H1 (cell line): Measurements from ENCODE around the gene DUSP10. TPM values are rescaled to one million over a fixed set of nuclear protein-coding genes. Genes with fewer than 3 reads are reported as not detected.

Experiments used
- ASH2L ChIP-seq: fragments of 200-600, 300-600 bp; sonication (generic); IDR thresholded peaks from one replicate; pipeline ENCODE4 v1.7.1; 2017; ENCODE audit warnings: low read length
- CHD7 ChIP-seq: fragments of 300-600 bp; sonication (generic); IDR thresholded peaks from 2 replicates; pipeline ENCODE4 v1.7.1; 2012; ENCODE audit warnings: low read length, moderate library complexity, mild to moderate bottlenecking, inconsistent platforms; ENCODE audit not compliant: insufficient replicate concordance
- FOSL1 ChIP-seq: IDR thresholded peaks from 2 replicates; pipeline ENCODE4 v1.6.1; 2011; ENCODE audit warnings: mild to moderate bottlenecking, low read depth, low read length, moderate library complexity; ENCODE audit not compliant: insufficient read depth
- MAFK ChIP-seq: IDR thresholded peaks from 2 replicates; pipeline ENCODE4 v1.6.1; 2012; ENCODE audit warnings: low read depth, mild to moderate bottlenecking, improper control_type of control experiment, low read length
- PHF8 ChIP-seq: fragments of 200-600 bp; sonication (generic); conservative IDR thresholded peaks from 2 replicates; pipeline ENCODE4 v1.7.1; 2012; ENCODE audit warnings: low read depth, mild to moderate bottlenecking, inconsistent platforms, low read length, moderate library complexity
- RAD21 ChIP-seq, 2 experiments: IDR thresholded peaks in 1 of 2; conservative IDR thresholded peaks in 1 of 2; 2 replicates each; pipeline ENCODE4 v1.6.1; 2011; ENCODE audit warnings: low read depth in 2 of 2, low read length in 2 of 2, improper control_type of control experiment in 1 of 2, inconsistent platforms in 1 of 2, mild to moderate bottlenecking in 1 of 2, moderate library complexity in 1 of 2
- SIRT6 ChIP-seq: IDR thresholded peaks from one replicate; pipeline ENCODE4 v1.7.1; 2012; ENCODE audit warnings: low read length, inconsistent platforms
- SIX5 ChIP-seq: IDR thresholded peaks from 2 replicates; pipeline ENCODE4 v1.6.1; 2011; ENCODE audit warnings: mild to moderate bottlenecking, low read depth, low read length
- SP4 ChIP-seq: IDR thresholded peaks from 2 replicates; pipeline ENCODE4 v1.6.1; 2012; ENCODE audit warnings: low read length, inconsistent platforms
- TAF7 ChIP-seq: optimal IDR thresholded peaks from 2 replicates; pipeline ENCODE3; 2011; ENCODE audit warnings: low read depth, mild to moderate bottlenecking, inconsistent platforms, low read length, moderate library complexity, borderline replicate concordance
- polyA plus RNA-seq, 7 experiments: library from polyadenylated mRNA; depleted of rRNA in 3 of 7; stranded (reverse) in 5 of 7; unstranded in 2 of 7; fragments of >200 nt in 5 of 7; fragments of 200-250 nt in 2 of 7; gene quantifications; 1 replicate in 5 of 7; 2 replicates in 1 of 7; 4 replicates in 1 of 7; pipeline versions ENCODE4 v1.2.1 to v1.2.3, GENCODE V29; 2011 to 2013; ENCODE audit warnings: missing spikeins in 2 of 7, mixed read lengths in 2 of 7
- total RNA-seq: library from RNA; stranded (reverse); fragmentation: NEBNext Ultra II Directional; extraction: Animal tissue kit (Norgen Biotek cat#: 25700); gene quantifications from 2 replicates; pipeline ENCODE4 v1.2.1, GENCODE V29; 2021

Gene DUSP10
- total and polyA plus RNA-seq, 2 of the 8 experiments (the other 6 are each of a cell fraction or from before 2014, with no cell fraction given): 1.2 TPM

GRCh38 chr1:221768444-221769066 is 26.7 kb upstream of the DUSP10 start (continued):
- TF ChIP-seq CHD7: no peak
- no peak for TF ChIP-seq SIRT6
- TF ChIP-seq MAFK: no peak
- TF ChIP-seq SP4: no peak
- no peak for TF ChIP-seq TAF7
- TF ChIP-seq PHF8: no peak
- TF ChIP-seq ASH2L: no peak
- TF ChIP-seq RAD21 (IDR thresholded peaks at IDR 0.05 in 1 of 2, conservative IDR thresholded peaks at IDR 0.05 in 1 of 2; ENCODE audit: low read depth in 2 of 2, low read length in 2 of 2): no peak
- no peak for TF ChIP-seq SIX5
- TF ChIP-seq FOSL1: no peak
- TF ChIP-seq, all 59 proteins: peak for 0
